H54 (cell line): Measurements from ENCODE around the gene DBX2.
"Not testable (repeated sequence)": the region's sequence is repeated elsewhere in the genome, so short reads cannot be mapped to it uniquely, and the experiment has no call there.

Experiments
- DNase-seq: peaks from one replicate; pipeline ENCODE4 v3.0.0; 2011; ENCODE audit warnings: low spot score, mixed read lengths; ENCODE audit not compliant: insufficient read length
- FAIRE-seq: peaks from 3 replicates; lab custom pipeline; 2011; peaks lifted over from hg19 to GRCh38; lab: Jason Lieb, UNC
- POLR2A ChIP-seq: IDR thresholded peaks from 2 replicates; pipeline ENCODE4 v1.6.1; 2011; ENCODE audit warnings: low read depth, mild to moderate bottlenecking, low read length

The DBX2 gene

GRCh38 chr12:45050751-45051571, at the start of gene DBX2:
Gene DBX2, minus strand, starts transcription at chr12:45051099. Its CDS starts 172 bp downstream, at chr12:45050927.
- no peak for TF ChIP-seq POLR2A
- DNase-seq (no peak), FAIRE-seq (no peak)

GRCh38 chr12:45098766-45099165, 47.9 kb upstream of the DBX2 start:
- no peak for TF ChIP-seq POLR2A
- DNase-seq = no peak
- FAIRE-seq = no peak

- FAIRE-seq, DNase-seq: not testable (repeated sequence)
Observed at GRCh38 chr12:45095417-45095816, 44.5 kb upstream of the DBX2 start.

- DNase-seq = no peak
- no peak for FAIRE-seq
- no peak for TF ChIP-seq POLR2A
Observed at GRCh38 chr12:45093051-45093450, 42.2 kb upstream of the DBX2 start.

GRCh38 chr12:45089411-45090075, 38.6 kb upstream of the DBX2 start:
- DNase-seq (no peak), FAIRE-seq (no peak)
- no peak for TF ChIP-seq POLR2A

- DNase-seq (no peak), FAIRE-seq (no peak)
- no peak for TF ChIP-seq POLR2A
Observed at GRCh38 chr12:45088608-45089007, 37.7 kb upstream of the DBX2 start.

GRCh38 chr12:45084248-45084647, 33.3 kb upstream of the DBX2 start:
- DNase-seq, FAIRE-seq: not testable (repeated sequence)

GRCh38 chr12:45077251-45077650, 26.4 kb upstream of the DBX2 start:
- DNase-seq = no peak
- no peak for TF ChIP-seq POLR2A
- no peak for FAIRE-seq

GRCh38 chr12:45076417-45077026, 25.6 kb upstream of the DBX2 start:
- DNase-seq = no peak
- FAIRE-seq = no peak

GRCh38 chr12:45075587-45076282, 24.8 kb upstream of the DBX2 start:
- no peak for TF ChIP-seq POLR2A
- no peak for FAIRE-seq
- no peak for DNase-seq

More at GRCh38 chr12:45076417-45077026, 25.6 kb upstream of the DBX2 start:
- no peak for TF ChIP-seq POLR2A

GRCh38 chr12:45065125-45065626, 14.3 kb upstream of the DBX2 start:
- no peak for TF ChIP-seq POLR2A
- DNase-seq = no peak
- no peak for FAIRE-seq

GRCh38 chr12:45060976-45061375, 10.1 kb upstream of the DBX2 start:
- FAIRE-seq = no peak
- DNase-seq = no peak
- no peak for TF ChIP-seq POLR2A

GRCh38 chr12:45051572-45052125, 750 bp upstream of the DBX2 start:
- DNase-seq (no peak), FAIRE-seq (no peak)
- TF ChIP-seq POLR2A = no peak
